ENCODE measurements around the gene TSC22D4.

DNA sequence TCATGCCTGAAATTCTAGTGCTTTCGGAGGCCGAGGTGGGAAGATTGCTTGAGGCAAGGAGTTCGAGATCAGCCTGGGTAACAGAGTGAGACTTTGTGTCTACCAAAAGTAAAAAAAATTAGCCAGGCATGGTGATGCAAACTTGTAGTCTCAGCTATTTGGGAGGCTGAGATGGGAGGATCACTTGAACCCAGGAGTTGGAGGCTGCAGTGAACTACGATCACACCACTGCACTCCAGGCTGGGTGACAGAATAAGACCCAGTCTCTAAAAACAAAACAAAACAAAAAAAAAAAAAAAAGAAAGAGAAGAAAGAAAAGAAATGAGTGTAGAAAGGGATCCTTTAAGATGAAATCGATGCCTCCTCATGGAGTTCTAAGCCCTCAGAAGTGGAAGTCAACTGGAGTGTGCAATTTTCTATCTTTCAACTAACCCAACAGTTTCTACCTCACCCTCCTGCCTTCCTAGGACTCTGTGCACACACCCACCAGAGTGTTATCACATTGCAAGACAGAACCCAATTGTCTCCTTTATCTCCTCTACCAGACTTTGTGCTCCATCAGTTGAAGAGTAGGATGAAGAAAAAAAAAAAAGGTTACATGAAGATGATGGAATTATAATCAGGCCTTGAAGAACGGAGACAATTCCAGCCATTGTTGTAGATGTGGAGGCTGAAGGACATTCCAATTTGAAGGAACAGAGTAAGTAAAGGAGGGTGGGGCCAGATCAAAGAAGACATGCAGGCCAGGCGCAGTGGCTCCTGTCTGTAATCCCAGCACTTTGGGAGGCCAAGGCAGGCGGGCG, 31.6 kb upstream of the TSC22D4 start:
- TF ChIP-seq POLR2A (IDR thresholded peaks at IDR 0.05): no peak
- TF ChIP-seq, protein P1, sequence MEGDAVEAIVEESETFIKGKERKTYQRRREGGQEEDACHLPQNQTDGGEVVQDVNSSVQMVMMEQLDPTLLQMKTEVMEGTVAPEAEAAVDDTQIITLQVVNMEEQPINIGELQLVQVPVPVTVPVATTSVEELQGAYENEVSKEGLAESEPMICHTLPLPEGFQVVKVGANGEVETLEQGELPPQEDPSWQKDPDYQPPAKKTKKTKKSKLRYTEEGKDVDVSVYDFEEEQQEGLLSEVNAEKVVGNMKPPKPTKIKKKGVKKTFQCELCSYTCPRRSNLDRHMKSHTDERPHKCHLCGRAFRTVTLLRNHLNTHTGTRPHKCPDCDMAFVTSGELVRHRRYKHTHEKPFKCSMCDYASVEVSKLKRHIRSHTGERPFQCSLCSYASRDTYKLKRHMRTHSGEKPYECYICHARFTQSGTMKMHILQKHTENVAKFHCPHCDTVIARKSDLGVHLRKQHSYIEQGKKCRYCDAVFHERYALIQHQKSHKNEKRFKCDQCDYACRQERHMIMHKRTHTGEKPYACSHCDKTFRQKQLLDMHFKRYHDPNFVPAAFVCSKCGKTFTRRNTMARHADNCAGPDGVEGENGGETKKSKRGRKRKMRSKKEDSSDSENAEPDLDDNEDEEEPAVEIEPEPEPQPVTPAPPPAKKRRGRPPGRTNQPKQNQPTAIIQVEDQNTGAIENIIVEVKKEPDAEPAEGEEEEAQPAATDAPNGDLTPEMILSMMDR (IDR thresholded peaks at IDR 0.05): no peak

Data from lower leg skin (tissue), 3 donors.